Fibroblast of the aortic adventitia (primary cell): ENCODE data around the gene LYPD3. TPM values are rescaled to one million over a fixed set of nuclear protein-coding genes. Genes with fewer than 3 reads are reported as not detected.

ENCODE experiments used
- DNase-seq: peaks from one replicate; pipeline ENCODE4 v3.0.0-alpha.2; 2010; ENCODE audit warnings: low read depth
- H3K4me3 ChIP-seq: 2 replicates; pipeline ENCODE4 v1.5.1; 2011; ENCODE audit warnings: low read depth, mild to moderate bottlenecking, control low read depth, low read length, moderate library complexity
- total RNA-seq: library from RNA; depleted of rRNA; stranded (reverse); fragments of >200 nt; gene quantifications from 2 replicates; pipeline ENCODE4 v1.2.3, GENCODE V29; 2012; ENCODE audit warnings: low replicate concordance
- TF ChIP-seq, protein P1 (sequence below): IDR thresholded peaks from 2 replicates; pipeline ENCODE4 v1.5.1; 2011; ENCODE audit warnings: mild to moderate bottlenecking, low read length, control low read depth, inconsistent platforms; ENCODE audit not compliant: insufficient read depth

Gene LYPD3
- total RNA-seq, 1 donor, result 0.36 TPM

GRCh38 chr19:43486412-43486811 lies 21.0 kb upstream of the LYPD3 start:
- no peak overlapping the region for H3K4me3 ChIP-seq
- no peak for DNase-seq
- TF ChIP-seq, protein P1, sequence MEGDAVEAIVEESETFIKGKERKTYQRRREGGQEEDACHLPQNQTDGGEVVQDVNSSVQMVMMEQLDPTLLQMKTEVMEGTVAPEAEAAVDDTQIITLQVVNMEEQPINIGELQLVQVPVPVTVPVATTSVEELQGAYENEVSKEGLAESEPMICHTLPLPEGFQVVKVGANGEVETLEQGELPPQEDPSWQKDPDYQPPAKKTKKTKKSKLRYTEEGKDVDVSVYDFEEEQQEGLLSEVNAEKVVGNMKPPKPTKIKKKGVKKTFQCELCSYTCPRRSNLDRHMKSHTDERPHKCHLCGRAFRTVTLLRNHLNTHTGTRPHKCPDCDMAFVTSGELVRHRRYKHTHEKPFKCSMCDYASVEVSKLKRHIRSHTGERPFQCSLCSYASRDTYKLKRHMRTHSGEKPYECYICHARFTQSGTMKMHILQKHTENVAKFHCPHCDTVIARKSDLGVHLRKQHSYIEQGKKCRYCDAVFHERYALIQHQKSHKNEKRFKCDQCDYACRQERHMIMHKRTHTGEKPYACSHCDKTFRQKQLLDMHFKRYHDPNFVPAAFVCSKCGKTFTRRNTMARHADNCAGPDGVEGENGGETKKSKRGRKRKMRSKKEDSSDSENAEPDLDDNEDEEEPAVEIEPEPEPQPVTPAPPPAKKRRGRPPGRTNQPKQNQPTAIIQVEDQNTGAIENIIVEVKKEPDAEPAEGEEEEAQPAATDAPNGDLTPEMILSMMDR, result no peak

GRCh38 chr19:43485951-43486350 lies 20.5 kb upstream of the LYPD3 start:
- TF ChIP-seq, protein P1, result no peak
- no peak overlapping the region for H3K4me3 ChIP-seq
- no peak for DNase-seq

DNA sequence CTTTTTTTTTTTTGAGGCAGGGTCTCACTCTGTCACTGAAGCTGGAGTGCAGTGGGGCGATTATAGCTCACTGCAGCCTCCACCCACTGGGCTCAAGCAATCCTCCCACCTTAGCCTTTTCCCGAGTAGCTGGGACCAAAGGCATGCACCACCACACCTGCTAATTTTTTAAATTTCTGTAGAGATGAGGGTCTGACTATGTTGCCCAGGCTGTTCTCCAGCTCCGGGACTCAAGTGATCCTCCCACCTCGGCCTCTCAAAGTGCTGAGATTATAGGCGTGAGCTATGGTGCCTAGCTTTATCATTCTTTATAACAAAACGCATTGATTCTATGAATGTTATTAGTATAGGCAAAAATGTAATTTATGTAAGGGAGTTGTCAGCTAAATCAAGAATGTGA lies 17.9 kb upstream of the LYPD3 start:
- no peak overlapping the region for H3K4me3 ChIP-seq
- no peak for DNase-seq
- TF ChIP-seq, protein P1, result no peak

DNA sequence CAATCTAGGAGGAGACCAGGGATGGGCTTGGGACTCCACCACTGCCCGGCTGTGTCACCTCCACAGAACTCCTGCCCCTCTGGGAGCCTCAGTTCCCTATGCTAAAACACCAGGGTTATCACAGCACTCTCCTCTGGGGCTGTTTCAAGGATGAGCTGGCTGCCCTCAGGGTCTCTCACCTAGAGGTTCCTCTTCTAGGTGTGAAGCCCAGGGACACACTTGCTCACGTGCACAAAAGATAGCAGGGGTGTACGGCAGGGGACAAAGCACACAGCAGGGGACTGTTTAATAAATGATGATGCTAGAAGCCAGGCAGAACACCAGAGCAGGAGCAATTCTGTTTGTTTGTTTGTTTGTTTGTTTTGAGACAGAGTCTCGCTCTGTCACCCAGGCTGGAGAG lies 16.8 kb upstream of the LYPD3 start:
- TF ChIP-seq, protein P1, result no peak
- no peak overlapping the region for H3K4me3 ChIP-seq
- DNase-seq, result no peak

GRCh38 chr19:43481701-43482100 lies 16.3 kb upstream of the LYPD3 start:
- no peak for DNase-seq
- TF ChIP-seq, protein P1, result no peak

GRCh38 chr19:43480574-43480973 lies 15.2 kb upstream of the LYPD3 start:
- H3K4me3 ChIP-seq, result no peak overlapping the region
- TF ChIP-seq, protein P1, result no peak
- no peak for DNase-seq

More at GRCh38 chr19:43481701-43482100, 16.3 kb upstream of the LYPD3 start:
- no peak overlapping the region for H3K4me3 ChIP-seq

DNA sequence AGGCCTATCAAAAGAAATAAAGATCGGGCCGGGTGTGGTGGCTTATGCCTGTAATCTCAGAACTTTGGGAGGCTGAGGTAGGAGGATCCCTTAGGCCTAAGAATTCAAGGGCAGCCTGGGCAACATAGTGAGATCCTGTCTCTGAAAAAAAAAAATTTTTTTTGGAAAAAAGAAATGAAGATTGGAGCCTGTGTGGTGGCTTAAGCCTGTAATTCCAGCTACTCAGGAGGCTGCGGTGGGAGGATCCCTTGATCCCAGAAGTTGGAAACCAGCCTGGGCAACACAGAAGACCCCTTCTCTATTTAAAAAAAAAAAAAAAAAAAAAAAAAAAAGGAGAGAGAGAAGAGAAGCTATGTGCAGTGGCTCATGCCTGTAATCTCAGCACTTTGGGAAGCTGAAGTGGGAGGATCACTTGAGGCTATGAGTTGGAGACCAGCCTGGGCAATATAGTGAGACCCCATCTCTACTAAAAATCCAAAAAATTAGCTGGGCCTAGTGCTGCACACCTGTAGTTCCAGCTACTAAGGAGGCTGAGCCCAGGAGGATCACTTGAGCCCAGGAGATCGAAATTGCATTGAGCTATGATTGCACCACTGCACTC lies 14.7 kb upstream of the LYPD3 start:
- no peak overlapping the region for H3K4me3 ChIP-seq
- DNase-seq, result no peak
- TF ChIP-seq, protein P1, result no peak
